Neural progenitor cell (in vitro differentiated cells): ENCODE results near the gene C2.
"Not testable (repeated sequence)": the region's sequence is repeated elsewhere in the genome, so short reads cannot be mapped to it uniquely, and the experiment has no call there.

Source experiments
- CTCF ChIP-seq: fragments of 200-600 bp; sonication (generic); IDR thresholded peaks from 2 replicates; pipeline ENCODE4 v1.5.1; 2017; ENCODE audit warnings: antibody characterized with exemption, mild to moderate bottlenecking
- EZH2 ChIP-seq: fragments of 200-600 bp; sonication (generic); IDR thresholded peaks from 2 replicates; pipeline ENCODE4 v1.6.1; 2017; ENCODE audit warnings: antibody characterized with exemption, mild to moderate bottlenecking, moderate library complexity

GRCh38 chr6:31908255-31908654 lies 19.3 kb upstream of the C2 start:
- TF ChIP-seq CTCF, EZH2: not testable (repeated sequence)
